Measurements from ENCODE around the gene ALG9. TPM values are rescaled to one million over a fixed set of nuclear protein-coding genes. Genes with fewer than 3 reads are reported as not detected.

ALG9 gene
- total and polyA plus RNA-seq, 10 of the 15 experiments (the other 5 are each of a cell fraction or from before 2014, with no cell fraction given), result 10.8 to 41.6 (median 25.5) TPM

DNA sequence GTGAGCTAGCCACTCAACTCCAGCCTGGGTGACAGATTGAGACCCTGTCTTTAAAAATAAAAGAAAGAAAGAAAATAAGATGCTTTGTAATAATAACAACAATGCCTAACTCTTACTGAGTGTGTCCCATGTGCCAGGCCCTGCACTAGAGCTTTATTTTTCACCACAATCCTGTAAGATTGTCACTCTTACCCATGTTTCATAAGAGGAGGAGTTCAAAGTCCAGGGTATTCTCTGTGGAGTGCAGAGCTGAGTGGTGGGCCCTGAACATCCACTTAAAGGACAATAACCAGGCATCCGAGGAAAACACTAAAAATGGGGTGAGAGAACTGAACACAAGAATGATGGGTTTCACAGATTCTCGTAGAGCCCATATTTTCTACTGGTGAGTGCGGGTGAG, 46.4 kb upstream of the ALG9 start (continued):
- TF ChIP-seq, protein P1, sequence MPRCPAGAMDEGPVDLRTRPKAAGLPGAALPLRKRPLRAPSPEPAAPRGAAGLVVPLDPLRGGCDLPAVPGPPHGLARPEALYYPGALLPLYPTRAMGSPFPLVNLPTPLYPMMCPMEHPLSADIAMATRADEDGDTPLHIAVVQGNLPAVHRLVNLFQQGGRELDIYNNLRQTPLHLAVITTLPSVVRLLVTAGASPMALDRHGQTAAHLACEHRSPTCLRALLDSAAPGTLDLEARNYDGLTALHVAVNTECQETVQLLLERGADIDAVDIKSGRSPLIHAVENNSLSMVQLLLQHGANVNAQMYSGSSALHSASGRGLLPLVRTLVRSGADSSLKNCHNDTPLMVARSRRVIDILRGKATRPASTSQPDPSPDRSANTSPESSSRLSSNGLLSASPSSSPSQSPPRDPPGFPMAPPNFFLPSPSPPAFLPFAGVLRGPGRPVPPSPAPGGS (IDR thresholded peaks at IDR 0.05; ENCODE audit: borderline replicate concordance, insufficient read depth, low read depth, low read length, poor library complexity, severe bottlenecking), result no peak
- TF ChIP-seq YBX1 (IDR thresholded peaks at IDR 0.05), result no peak

DNA sequence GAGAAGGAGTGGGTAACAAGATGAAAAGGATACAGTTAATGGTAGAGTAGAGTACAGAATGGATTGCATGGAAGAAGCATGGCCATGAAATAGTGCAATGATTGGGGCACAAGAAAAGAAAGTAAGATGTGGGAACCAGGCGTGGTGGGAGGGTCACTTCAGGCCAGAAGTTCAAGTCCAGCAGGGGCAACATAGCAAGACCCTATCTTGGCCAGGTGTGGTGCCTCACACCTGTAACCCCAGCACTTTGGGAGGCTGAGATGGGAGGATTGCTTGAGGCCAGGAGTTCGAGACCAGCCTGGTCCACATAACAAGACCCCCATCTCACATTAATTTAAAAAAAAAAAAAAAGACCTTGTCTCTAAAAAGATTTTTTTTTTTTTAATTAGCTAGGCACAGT, 45.9 kb upstream of the ALG9 start:
- ATAC-seq, result no peak
- no peak for FAIRE-seq
- H3K9me3 ChIP-seq (replicated peaks; ENCODE audit: control insufficient read depth, insufficient read depth, low read length), result no peaks in the 10 kb centered on the region
- no peaks in the 10 kb centered on the region for H4K20me1 ChIP-seq (ENCODE audit: control insufficient read depth, insufficient read depth)
- ChIA-PET POLR2A (no interaction called here), RAD21 (ENCODE audit: unreplicated experiment) (no interaction called here), CTCF (no interaction called here), SMC1A (ENCODE audit: uncharacterized antibody, unreplicated experiment) (no interaction called here)
- no peak overlapping the region for H3K4me3 ChIP-seq
- no peak for DNase-seq (ENCODE audit: low read depth, low spot score)
- in situ Hi-C loops (cut with MboI), result no loop called here
- TF ChIP-seq RAD51 (IDR thresholded peaks at IDR 0.05) (no peak), NR2C1 (IDR thresholded peaks at IDR 0.05) (no peak), HDGF (IDR thresholded peaks at IDR 0.05) (no peak), SUPT20H (IDR thresholded peaks at IDR 0.05; ENCODE audit: borderline replicate concordance, control insufficient read depth, low read depth, low read length) (no peak), PAX8 (IDR thresholded peaks at IDR 0.05) (no peak), DPF2 (IDR thresholded peaks at IDR 0.05) (no peak)
- TF ChIP-seq, protein P2, sequence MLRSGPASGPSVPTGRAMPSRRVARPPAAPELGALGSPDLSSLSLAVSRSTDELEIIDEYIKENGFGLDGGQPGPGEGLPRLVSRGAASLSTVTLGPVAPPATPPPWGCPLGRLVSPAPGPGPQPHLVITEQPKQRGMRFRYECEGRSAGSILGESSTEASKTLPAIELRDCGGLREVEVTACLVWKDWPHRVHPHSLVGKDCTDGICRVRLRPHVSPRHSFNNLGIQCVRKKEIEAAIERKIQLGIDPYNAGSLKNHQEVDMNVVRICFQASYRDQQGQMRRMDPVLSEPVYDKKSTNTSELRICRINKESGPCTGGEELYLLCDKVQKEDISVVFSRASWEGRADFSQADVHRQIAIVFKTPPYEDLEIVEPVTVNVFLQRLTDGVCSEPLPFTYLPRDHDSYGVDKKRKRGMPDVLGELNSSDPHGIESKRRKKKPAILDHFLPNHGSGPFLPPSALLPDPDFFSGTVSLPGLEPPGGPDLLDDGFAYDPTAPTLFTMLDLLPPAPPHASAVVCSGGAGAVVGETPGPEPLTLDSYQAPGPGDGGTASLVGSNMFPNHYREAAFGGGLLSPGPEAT (IDR thresholded peaks at IDR 0.05; ENCODE audit: low read depth), result no peak
- BruUV-seq (replicated peaks), result no TSS peak
- no peak overlapping the region for H3K27ac ChIP-seq (ENCODE audit: control insufficient read depth, insufficient read depth)
- H3K4me2 ChIP-seq (ENCODE audit: control insufficient read depth, insufficient read depth), result no peak overlapping the region
- H3K36me3 ChIP-seq (ENCODE audit: control insufficient read depth in 2 of 2, insufficient read depth in 2 of 2, low read length in 1 of 2), result no peaks in the 10 kb centered on the region
- H2AFZ ChIP-seq (ENCODE audit: control insufficient read depth, low read depth, low read length), result no peak overlapping the region
- intact Hi-C loops (cut with micrococcal nuclease; ENCODE audit: unreplicated experiment), result no loop called here
- H3K9ac ChIP-seq (ENCODE audit: control insufficient read depth, insufficient read depth, low read length), result no peak overlapping the region
- H3K79me2 ChIP-seq (ENCODE audit: control insufficient read depth, insufficient read depth, low read length), result no peaks in the 10 kb centered on the region
- WGBS (ENCODE audit: insufficient coverage, insufficient replicate concordance, low lambda C conversion rate, missing lambda C conversion rate), result 0% methylated on average over 2 of the region's 2 CpGs
- H3K27me3 ChIP-seq (replicated peaks in 1 of 2; ENCODE audit: control insufficient read depth in 2 of 2, insufficient read depth in 2 of 2, low read length in 1 of 2), result no peaks in the 10 kb centered on the region; a peak in 2 of 4 replicates
- no peaks in the 10 kb centered on the region for H3K4me1 ChIP-seq (ENCODE audit: control insufficient read depth, insufficient read depth, low read length)

Measured in GM12878 (cell line).